DOHH2 (cell line): ENCODE measurements around the gene PHGDH.

Source experiments
- CTCF ChIP-seq: fragments of 200-600 bp; sonication (generic); IDR thresholded peaks from one replicate; pipeline ENCODE4 v1.5.1; 2014; ENCODE audit warnings: antibody characterized with exemption, mild to moderate bottlenecking, low read depth, low read length; ENCODE audit not compliant: poor library complexity, severe bottlenecking
- EZH2phosphoT487 ChIP-seq: fragments of 200-600 bp; sonication (generic); IDR thresholded peaks from 2 replicates; pipeline ENCODE4 v1.6.1; 2017; ENCODE audit warnings: borderline replicate concordance, mild to moderate bottlenecking, antibody characterized with exemption, low read length, moderate library complexity, mixed read lengths

- TF ChIP-seq CTCF, result no peak
- no peak for TF ChIP-seq EZH2phosphoT487
Measured at GRCh38 chr1:119771016-119771415, 59.3 kb downstream of the PHGDH start.
